Measurements from ENCODE around the gene COL9A3.

Gene COL9A3

GRCh38 chr20:62797671-62798532 lies 18.9 kb upstream of the COL9A3 start:
- DNase-seq: no peak

DNA sequence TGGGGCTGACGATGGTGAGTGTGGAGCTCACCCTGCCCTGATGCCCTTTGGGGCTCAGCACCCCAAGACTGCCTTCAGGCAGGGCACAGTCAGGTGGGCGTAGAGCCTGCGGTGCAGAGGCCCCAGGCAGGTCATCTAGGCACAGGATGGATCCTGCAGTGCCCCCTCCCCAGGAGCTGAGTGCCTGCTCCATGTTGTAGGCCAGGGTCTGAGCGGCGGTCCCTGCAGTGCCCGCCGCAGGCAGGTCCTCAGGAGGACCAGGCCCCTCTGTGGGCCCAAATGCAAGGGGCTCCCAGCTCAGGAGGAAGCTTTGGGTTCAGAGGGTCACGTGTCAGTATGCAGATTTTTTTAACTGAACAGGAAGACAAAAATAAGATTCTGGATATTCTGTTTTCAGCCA lies 17.8 kb upstream of the COL9A3 start:
- DNase-seq: no peak

DNA sequence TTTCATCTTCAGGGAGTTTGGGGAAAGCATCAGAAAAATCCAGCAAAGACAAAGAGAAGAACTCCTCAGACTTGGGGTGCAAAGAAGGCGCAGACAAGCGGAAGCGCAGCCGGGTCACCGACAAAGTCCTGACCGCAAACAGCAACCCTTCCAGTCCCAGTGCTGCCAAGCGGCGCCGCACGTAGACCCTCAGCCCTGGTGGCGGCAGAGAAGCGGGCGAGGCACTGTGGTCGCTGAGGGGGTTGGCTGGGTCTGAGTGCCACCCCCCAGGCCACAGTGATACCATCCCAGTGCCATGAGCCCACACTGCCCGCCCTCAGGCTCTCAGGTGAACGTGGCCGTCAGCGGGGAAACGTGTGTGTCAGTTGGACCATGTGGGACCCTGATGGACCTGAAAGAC lies 17.4 kb upstream of the COL9A3 start:
- DNase-seq: no peak

- no peak for DNase-seq
These were observed 17.0 kb upstream of the COL9A3 start for GRCh38 chr20:62799873-62800272.

- no peak for DNase-seq
These were observed 16.3 kb upstream of the COL9A3 start for GRCh38 chr20:62800314-62801259.

DNA sequence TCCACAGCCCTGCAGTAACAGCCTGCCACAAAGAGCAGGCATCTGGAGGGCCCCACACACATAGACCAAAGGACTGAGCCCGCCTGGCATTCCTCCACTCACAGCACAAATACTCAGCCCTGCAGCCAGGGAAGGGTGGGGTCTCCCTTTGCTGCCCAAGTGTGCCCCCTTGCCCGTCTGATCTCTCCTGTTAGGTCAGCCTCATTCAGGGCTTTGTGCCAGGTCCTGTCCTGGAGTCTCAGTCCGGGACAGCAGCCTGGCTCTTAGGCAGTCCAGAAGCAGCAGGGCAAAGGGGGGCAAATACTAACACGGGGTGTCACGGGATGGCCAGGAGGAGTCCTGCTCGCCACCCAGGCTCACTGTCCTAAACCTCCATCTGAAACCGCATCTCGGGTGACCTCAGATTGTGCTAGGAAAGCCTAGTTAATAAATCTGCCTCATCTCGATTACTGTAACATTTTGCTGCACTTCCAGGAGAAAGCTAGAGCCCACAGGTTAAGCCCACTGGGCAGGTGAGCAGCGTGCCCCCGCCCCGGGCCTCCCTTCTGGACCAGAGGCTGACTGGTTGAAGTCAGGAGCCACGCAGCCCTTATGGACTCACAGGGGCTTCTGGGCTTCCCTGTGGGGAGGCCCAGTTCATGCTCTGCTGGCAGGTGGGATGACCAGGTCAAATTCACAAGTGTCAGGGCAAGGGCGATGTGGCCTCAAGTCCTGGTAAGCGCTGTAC lies 15.4 kb upstream of the COL9A3 start:
- DNase-seq: no peak

DNA sequence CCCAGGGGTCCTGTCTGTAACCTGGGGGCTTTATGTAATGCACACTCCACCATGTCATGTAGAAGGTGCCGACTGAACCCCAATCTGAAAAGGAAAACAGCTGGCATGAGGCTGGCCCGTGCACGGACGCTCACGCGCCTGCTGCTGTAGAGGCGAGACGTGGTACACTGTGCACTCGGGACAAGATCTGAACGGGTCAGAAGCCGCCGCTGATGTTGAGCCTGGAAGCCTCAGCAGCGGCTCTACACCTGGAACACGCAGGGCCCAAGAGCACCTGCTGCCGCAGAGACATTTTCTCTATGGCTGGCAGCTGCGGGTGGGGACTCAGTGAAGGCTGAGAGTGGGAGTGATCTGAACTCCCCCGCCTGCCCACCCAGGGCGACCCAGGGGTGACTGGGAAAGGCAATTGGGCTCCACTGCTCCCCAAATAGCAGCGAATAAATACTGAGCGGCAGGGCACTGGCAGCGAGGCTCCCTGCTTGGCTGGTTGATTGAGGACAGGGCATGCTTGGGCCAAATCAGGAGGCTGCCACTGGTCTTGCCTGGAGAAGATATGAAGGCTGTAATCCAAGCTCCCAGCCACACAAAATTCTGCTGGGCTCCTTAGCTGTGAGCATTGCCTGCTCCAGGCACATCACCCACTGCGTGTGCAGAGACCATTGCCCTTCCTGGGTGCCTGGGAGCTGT lies 14.7 kb upstream of the COL9A3 start:
- DNase-seq: no peak

- no peak for DNase-seq
These were observed 12.7 kb upstream of the COL9A3 start for GRCh38 chr20:62804021-62804626.

- DNase-seq: peak; percentile 56
These were observed 12.2 kb upstream of the COL9A3 start, which contains the start of gene OGFR for GRCh38 chr20:62804627-62805154. Gene OGFR, plus strand, starts transcription at chr20:62804835. Its CDS starts 25 bp downstream, at chr20:62804860.

GRCh38 chr20:62805155-62805710 lies 11.6 kb upstream of the COL9A3 start:
- no peak for DNase-seq

DNA sequence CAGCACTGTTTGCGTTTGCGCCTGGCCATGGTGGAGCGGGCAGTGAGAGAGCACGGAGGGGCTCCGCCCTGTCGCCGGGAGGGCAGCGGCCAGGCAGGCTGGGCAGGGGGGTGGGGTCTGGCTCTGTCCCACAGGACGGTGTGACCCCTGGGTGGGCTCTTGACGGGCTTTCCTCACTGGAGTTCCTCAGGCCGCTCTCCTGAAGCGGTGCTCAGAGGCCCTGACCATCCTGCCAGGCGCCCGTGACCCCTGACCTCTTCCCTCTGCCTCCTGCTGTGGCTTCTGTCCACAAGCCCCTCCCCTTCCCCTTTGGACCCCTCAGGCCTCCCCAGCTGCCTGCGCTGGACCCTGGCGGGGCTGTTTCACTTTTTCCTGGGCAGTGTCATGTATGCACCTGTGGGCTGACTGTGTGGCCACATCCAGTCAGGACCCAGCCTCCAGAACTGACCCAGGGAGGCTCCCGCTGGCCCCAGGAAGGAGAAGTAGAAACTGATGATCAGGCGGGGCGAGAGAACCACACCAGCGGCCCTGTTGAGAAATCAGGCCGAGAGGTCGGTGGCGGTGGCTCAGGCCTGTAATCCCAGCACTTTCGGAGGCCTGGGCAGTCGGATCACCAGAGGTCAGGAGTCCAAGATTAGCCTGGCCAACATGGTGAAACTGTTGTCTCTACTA lies 11.0 kb upstream of the COL9A3 start:
- no peak for DNase-seq

DNA sequence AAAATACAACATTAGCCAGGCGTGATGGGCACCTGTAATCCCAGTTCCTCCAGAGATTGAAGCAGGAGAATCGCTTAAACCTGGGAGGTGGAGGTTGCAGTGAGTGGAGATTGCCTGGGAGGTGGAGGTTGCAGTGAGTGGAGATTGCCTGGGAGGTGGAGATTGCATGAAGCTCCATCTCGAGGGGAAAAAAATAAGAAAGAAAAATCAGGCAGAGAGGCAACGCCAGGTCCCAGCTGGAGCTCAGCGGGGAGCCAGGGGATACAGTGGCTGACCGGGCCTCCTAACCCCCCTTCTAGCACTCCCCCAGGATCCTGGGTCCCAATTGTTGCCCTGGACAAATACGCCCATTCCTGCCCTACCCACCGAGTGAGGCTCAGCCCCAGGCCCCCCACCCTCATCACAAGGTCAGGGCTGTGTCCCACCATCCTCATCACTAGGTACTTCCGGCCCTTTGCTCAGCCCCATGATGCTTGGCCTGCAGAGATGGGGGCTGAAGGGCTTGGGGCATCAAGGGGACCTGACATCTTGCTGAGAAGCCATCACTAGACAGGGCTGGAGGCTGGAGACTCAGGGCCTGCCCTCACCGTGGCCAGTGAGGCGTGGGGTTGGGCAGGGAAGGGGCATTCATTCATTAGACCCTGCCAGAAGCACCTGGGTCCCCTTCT lies 10.3 kb upstream of the COL9A3 start:
- DNase-seq: no peak

DNA sequence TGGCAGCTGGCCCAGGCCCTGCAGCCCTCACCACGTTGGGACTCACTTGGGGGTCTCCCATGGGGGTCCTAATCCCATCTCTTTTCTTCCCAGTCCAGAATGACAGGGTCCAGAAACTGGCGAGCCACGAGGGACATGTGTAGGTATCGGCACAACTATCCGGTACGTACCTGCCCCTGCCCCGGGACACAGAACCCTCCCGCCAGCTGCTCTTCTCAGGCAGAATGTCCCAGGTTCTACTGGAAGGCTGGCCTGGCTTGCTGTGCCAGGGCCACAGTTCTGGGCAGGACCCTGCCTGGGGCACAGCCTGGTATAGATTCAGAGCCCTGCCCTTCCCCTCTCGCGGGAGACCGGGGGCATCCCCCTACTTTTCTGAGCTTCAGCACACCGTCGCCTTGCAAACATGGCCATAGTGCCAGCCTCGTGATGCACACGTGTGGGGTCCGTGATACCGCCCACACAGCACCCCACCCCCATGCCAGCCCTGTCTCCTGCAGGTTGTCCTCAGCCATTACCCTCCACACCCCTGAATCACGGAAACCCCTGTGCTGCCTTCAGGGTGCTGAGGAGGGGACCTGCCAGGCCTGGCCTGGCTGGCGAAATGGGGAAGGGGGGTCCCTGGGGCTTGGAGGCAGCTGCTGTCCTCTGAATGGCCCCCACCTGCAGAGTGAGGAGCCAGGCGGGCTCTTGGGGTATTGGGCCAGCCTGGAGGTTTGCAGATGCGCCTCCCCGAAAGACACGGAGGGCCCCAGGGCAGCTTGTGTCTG lies 9.2 kb upstream of the COL9A3 start:
- no peak for DNase-seq

- DNase-seq: peak; percentile 56
These were observed 8.5 kb upstream of the COL9A3 start for GRCh38 chr20:62808211-62808865.

GRCh38 chr20:62809530-62810428 lies 7.1 kb upstream of the COL9A3 start:
- DNase-seq: no peak

DNA sequence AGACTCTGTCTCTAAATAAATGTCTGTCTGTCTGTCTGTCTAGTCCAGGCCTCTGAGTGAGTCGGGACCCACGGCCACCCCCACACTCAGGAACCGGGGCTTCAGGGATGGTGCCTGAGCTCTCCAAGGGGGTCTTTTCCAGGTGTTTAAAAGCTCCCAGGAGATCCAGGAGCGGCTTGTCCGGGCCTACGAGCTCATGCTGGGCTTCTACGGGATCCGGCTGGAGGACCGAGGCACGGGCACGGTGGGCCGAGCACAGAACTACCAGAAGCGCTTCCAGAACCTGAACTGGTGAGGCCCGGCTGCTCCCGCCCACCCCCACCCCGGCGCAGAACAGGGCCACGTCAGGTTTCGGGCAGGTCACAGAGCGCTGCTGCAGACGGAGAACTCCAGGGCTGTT lies 5.5 kb upstream of the COL9A3 start:
- DNase-seq: no peak

DNA sequence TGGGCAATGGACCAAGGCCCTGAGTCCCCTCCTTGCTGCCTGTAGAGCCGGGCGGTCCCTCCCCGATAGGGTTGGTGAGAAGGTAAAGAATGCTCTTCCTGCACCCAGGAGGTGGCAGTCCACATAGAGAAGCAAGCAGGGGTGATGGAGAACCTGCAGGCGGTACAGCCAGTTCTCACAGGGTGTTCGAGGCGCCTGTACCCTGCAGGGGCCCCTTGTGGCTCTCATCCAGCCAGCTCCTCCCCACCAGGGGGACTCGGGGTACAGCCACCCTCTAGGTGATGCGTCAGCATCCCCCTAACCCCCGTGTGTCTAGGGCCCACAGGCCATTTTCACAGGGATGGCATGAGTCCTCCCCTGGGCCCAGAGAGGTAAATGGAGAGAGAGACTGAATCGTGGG lies 5.1 kb upstream of the COL9A3 start:
- no peak for DNase-seq

All from fibroblast of upper back skin (primary cell).